GM18909 (cell line): Measurements from ENCODE around the gene LGI1.

ENCODE experiments used
- ATAC-seq: cut with Tn5 transposase; IDR thresholded peaks from one replicate; pipeline ENCODE4 v1.9.1; 2021; ENCODE audit warnings: mild to moderate bottlenecking; ENCODE audit not compliant: unreplicated experiment, poor library complexity

The LGI1 gene

DNA sequence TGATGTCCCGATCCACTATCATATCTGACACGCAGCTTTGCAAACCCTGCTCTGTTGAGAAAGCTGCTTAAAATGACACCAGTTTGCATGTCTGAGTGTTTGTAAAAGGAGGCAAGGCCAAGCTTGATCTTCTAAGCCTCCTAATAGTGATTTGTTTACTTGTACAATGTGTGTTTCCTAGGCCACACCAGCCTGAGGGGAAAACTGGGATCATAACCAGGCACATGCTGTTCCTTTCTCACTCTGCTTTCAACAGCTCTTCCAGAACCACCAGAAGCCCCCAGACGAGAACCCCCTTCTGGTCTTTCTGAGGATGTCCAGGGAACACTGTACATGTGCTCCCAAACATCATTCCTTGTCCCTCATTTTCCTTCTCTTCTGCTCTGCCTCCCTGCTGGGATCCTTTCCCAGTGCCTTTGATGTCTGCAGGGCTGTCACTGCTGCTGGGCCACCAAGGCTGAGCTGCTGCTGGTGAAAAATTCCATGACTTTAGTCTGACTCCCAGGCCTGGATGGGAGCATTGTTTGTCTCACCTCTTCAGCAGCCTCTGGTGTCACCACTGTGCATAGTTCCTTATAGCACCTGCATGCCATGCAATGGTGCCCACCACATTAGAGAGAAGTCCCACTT lies 4.0 kb upstream of the LGI1 start:
- ATAC-seq, result no peak

DNA sequence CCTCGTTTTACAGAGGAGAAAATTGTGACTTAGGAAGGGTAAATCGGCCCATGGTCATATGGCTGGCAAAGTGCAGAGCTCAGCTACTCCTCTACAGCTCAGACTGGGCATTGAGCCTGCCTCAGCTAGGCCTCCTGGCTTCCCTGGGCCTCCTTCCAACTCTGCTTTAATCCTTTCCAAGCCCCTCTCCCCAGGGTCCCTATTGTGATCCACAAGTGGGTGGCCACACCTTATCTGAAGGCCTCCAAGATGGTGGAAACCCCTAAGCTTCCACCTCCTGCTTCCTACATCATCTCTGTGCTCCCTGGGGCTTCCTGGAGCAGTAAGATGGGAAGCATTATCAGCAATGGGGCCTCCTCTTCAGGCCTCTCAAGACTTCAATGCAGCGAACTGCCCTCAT lies 3.0 kb upstream of the LGI1 start:
- no peak for ATAC-seq

DNA sequence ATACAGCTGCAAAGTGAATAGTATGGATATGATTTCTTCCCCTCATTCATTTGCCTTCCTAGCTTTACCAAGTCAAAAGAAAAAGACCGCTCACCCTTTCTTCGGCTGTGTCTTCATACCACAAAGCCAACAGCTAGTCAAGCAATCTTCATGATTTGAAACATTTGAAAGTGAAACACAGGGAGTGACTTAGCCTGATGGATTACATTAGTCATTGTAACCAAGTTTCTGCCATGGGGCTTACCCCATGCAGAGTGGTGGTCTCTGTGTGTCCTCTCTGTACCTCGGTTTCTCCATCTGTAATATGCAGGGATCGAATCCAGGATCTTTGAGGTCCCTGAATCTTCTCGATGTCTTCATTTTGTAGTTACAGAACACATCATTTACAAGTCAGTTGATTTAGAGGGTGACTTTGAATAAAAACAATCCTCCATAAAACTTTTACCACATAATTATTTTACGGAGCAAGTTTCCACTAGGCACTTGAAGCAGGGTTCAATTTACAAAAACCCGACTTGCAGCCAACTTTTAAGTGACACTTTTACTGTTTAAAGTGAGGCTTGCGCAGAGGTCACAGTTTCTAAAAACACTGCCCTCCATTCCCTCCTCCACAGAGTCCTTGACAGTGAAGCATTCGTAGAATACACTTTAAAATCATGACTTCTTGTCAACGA lies 2.2 kb upstream of the LGI1 start:
- ATAC-seq, result no peak

DNA sequence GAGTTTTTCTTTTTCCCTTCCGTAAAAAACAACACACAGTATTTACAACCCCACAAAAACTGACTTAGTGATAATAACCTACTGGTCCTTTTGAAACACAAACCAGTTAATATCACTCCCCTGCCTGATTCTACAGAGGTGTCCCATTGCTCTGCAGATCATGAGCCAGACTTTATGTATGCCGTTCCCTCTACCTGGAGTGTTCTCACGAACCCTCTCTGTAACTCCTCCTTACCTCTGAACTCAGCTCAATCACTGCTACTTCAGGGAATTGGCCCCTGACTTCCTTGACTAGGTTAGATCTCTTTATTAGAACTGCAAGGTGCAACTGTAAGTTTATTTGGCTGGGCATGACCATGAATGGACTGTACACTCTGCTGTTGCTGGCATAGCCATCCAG lies 1.6 kb upstream of the LGI1 start:
- ATAC-seq, result no peak

DNA sequence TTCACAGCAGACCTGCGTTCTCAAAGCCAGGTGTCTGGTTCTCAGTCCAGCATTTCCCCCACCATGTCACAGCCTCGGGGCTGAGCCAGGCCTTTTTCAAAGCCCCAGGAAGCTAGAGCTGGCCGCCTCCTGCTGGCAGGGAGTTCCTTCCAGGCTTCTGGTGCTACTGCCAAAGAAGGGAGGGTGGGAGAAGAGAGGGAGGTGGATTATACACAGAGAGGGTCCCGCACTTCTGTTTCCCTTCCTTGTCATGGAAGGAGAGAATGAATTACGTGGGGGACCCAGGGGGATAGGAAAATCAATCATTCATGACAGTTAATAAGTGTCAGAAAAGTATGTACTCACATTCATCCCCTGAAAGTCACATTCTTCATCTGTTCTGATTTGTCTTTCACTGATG lies 600 bp upstream of the LGI1 start:
- no peak for ATAC-seq

DNA sequence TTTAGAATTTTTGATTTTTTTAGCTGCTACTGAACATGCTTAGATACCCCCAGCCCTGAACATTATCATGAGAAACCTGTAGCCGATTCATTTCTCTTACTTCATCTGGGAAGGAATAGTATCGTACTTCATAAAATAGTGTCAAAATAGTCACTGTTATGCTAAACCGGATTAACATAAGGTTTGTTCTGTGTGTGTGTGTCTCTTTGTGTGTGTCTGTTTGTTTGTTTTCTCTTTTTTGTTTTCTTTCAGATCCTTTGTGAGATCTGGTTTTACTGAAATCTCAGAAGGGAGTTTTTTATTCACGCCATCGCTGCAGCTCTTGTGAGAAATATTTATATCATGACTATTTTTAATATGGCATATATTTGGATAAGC lies 761 bp downstream of the LGI1 start:
- no peak for ATAC-seq

DNA sequence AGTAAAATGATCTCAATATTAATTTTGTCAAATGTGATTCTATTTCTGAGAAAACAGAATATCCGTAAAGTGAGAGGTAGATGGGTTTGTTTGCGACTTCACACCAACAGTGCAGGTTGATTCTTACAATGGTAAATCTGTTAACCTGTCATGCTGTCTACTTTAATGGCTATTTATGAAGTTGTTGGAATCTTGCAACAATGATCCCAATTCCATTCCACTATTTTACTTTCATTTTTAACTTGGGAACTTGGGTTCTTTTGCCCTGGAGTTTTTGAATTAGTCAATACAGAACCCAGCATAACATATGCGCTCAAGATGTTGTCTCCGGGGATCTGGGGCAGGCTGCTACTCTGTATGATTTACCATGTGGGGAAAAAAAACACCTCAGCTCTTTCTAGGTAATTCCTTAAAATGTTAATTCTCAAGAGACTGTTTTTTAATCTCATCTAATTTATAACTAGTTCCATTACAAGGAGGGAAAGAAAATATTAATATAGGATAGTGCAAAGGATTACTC lies 1.2 kb downstream of the LGI1 start:
- ATAC-seq, result no peak

DNA sequence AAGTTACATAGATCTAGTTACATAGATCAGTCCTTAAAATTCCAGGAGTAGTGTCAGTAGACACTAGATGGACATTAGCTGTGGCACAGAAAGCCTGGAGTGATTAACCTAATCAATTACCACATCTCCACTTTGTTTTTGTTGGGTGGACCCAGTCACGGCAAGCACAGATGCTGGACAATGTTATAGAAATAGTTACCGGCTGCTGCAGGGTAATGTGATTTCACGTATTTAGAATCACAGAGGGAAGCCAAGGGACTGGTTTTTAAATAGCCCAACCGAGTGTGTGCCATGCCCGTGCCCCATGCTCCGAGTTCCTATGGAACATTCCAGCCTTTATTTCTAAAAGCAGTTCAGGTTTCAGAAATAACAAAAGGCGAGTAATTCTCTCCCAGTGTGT lies 2.8 kb downstream of the LGI1 start:
- ATAC-seq, result no peak

DNA sequence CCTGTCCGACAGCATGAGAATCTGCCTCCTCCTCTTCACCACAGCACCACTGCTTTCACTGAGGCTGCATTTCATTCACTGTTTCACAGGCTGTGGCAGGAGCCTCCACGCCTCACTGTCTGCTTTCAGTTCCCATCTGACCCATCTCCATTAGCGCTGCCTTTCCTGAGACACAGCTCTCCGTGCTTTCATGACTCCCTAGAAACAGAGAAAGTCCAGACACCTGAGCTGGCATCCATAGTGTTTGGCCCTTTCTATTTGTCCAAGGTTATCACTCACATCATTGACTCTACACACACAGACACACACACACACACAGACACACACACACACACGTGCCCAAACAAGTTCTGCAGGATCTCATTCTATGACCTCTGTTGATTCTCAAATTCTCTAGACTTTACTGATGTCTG lies 5.2 kb downstream of the LGI1 start:
- ATAC-seq, result no peak

DNA sequence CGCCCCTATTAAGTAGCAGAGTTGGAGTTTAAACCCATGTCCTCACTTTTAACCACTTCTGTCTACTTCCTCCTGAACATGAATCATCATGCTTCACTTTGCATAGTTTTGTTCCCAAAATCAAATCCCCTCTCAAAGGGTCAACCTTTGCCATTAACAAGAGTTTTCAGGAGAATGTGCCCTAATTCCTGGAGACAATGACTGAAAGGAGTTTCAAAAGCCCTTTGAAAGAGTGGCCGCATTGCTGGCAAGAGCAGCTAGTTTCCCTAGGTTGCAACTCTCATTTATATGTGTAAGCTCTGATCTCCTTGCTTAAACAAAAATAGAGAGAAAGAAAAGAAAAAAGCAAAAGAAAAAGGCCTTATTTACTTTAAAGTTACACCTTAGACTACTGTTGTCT lies 9.2 kb downstream of the LGI1 start:
- no peak for ATAC-seq

DNA sequence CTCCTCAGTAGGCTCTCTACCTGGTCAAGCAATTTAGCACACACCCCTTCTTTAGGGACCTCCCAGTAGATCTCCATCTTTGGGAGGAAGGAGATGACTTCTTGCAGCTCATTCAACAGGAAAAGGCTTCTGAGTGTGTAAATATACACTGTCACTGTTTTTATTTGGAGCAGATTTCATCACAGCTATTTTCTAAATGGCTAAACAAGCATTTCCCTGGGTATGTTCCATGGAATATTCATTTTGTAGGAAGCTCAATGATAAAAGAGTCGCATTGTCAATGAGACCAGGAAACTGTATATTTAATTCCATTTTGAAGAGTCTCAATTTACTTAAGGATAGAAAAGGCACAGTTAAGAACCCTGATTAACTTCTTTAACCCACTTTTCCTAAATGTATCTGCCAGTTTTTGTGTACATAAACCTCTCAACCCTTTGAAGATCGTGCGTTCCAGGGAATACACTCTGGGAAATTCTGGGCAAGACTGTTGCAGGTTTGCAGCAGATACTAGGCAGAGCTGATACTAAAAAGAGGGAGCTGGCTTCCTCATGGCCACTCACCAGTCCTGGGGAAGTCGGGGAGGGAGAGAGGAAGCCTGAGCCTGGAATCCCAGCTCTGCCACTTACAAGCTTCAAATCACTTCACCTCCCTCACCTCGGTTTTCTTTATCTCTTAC lies 10.1 kb downstream of the LGI1 start:
- no peak for ATAC-seq

DNA sequence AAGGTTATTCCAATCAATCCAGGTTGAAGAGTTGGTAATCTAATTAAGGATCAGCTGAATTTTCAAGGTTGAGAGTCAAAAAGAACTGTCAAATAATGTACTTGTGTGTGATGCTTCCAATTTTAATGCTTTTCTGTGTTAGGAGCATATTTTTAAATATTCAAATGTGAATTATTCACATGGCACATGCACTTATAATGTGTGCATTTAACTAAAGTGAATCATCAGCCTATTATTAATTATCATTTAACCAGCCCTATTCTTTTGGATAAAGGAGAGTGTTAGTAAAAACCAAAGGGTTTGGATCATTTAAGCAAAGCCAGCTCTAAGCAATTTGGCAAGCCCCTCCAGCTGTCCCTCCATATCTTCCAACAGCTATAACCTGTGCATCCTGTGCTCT lies 11.2 kb downstream of the LGI1 start:
- no peak for ATAC-seq

DNA sequence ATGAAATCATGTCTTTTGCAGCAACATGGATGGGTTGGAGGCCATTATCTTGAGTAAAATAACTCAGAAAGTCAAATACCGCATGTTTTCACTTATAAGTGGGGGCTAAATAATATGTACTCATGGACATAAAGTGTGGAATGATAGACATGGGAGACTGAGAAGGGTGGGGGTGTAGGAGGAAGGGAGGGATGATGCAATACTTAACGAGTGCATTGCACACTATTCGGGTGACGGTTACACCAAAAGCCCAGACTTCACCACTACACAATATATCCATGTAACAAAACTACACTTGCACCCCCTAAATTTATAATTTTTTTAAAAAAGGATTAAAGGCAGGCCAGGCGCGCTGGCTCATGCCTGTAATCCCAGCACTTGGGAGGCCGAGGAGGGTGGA lies 13.6 kb downstream of the LGI1 start:
- no peak for ATAC-seq

DNA sequence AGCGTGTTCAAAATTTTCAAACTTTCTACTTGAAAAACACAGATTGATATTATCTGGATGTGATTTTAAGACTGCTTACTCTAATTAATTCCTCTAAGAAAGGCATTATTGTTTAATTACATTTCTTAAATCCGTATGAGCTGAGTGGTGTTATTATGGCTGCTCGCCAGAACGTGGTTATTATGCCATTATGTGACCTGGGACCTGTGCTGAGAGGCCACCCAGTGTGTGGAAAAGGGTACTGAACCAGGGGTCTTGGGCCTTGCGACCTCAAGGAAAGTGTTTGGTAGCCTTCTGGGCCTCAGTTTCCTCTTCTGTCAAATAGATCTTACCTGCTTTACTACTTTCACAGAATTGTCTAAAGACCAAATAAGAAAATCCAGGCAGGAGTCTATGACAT lies 15.4 kb downstream of the LGI1 start:
- ATAC-seq, result no peak

DNA sequence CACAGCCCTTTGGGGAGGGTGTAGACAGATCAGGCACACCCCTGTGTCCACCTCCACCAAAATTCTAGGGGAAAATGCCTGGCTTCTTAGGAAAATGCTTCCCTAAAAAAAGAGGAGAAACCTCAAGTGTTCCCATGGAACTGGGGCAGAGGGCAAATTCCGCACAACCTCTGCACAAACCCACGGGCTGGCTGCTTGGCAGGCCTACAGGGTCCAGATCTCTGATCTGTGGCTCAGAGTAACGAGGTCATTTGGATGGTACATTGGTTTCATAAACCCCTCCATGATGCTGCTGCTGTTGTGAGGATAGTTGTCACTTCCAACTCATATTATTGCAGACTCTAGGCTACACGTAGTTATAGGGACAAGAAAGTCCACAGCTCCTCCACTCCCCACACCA lies 16.0 kb downstream of the LGI1 start:
- ATAC-seq, result no peak

DNA sequence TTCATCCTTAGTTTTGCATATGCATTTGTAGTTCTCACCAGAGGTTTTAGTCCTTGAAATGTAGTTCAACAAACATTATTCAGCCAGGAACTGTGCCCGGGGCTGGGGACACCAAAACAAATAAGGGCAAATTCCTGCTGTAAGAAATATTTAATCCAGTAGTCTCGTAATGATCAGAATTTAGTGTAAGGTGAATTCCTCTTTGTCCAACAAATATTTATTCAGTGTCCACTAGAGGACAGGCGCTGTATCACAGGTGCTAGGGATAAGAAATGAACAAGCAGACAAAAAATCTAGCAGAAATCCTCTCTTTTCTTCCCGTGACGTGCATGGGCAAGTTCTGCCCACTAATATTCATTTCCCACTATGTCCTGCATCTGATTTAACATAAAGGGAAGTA lies 17.6 kb downstream of the LGI1 start:
- no peak for ATAC-seq

DNA sequence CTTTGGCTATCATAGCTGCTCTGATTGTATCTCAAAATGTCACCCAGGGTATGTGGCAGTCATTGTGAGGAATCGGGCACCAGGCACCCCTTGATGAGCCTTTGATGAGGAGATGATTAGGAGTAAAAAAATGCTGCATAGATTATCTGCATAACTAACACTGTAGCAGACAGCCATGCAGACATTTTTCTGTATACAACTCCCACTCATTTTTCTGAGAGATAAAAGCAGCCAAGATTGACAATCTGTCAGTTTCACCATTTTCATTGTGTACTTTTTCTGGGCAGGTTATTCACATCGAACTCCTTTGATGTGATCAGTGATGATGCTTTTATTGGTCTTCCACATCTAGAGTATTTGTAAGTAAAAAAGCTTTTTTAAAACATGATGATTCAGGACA lies 19.4 kb downstream of the LGI1 start:
- no peak for ATAC-seq

DNA sequence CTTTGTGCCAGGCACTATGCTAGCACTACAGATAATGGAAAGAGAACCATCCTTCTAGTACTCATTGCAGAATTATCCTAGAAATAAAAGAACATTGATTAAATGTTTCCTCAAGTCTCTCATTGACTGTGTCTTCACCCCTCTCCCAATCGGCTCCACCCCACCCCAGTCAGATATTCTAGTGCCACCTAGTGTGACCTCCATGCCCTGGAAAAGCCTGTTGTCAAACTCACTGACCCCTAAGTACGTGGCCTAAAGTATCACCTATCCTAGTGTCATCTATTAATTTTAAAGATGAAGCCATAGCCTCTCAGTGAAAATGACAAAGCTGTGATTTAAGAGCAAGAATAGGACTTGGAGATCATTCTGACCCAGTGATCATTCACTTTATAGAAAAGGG lies 26.3 kb downstream of the LGI1 start:
- no peak for ATAC-seq

DNA sequence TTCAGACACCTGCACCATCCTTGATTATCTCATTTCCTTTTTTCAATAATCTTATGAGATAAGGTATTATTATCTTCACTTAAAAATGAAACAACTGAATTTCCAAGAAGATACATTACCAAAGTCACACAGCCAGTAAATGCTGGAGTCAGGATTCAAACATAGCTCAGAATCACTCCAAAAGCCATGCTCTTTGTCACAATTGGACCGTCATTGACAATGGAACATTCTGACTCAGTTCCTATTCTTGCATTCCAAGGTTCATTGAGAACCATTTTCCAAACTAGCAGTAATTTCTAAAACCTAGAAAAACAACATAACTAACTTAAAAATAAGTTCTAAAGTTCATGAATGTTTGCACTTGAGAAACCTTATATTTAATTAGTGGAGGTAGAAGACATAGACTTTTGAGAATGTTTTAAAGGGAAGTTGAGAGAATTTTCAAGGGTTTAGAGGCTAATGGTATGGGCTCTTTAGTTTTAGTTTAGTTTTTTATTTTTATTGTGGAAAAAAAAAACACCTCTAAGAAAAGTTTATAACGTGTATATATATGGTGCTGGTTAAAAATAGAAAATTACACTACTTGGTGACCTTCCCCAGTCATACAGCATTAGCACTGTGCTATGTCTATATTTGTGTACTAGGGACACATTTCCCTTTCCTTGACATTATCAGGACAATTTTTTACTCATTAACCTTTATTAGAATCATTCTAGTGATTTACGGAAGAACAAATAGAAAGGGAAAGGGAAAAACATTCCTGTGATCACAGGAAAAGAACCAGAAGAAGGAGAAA lies 30.9 kb downstream of the LGI1 start:
- no peak for ATAC-seq

DNA sequence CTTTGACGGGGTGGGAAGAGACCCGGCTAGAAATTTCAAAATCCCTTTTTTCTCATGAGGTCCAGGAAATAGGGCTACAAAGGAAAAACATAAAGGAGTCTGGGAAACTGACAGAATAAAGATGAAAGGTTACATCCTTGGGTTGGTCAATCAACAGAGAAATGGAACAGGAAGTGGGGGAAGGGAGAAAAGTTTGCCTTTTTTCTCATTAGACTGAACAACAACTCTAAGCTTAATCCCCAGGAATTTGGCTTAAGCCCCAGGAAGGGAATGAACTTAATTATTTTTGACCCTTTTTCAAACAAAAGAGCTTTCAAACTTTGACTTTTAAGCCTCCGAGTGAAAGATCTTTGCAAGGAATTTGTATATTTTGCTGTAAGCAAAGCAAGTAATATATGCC lies 32.7 kb downstream of the LGI1 start:
- ATAC-seq, result no peak

DNA sequence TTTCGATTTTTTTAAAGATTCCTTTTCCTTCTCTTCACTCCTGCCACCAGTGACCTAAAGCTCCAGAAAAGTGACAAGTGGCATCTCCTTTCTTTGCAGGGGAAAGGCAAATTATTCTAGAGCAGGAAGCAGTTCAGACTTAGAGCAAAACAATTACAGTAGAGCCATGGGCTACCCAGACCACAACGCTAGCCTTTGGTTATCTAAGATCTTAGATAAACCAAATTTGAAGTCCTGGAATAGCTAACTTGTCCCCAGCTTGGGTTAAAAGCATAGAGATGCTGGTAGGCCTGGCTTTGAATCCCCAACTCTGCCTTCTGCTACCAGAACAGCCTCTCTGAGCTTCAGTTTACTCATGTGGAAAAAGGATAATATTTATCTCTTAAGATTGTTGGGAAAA lies 38.4 kb downstream of the LGI1 start:
- ATAC-seq, result no peak
